ENCODE measurements around the gene NKAPD1. TPM values are rescaled to one million over a fixed set of nuclear protein-coding genes. Genes with fewer than 3 reads are reported as not detected.

Gene NKAPD1
- total and polyA plus RNA-seq, 9 of the 15 experiments (the other 6 are each of a cell fraction or from before 2014, with no cell fraction given): 14.1 to 73.5 (median 29.3) TPM

- TF ChIP-seq MGA (IDR thresholded peaks at IDR 0.05) (no peak), NCOA4 (IDR thresholded peaks at IDR 0.05; ENCODE audit: partially characterized antibody) (no peak), ATF3 (IDR thresholded peaks at IDR 0.05) (peak; percentile 30; the same call in 1 of the 2 replicates), ATF3 (CRISPR knock-in tag; conservative IDR thresholded peaks at IDR 0.05) (no peak), ESRRB (CRISPR knock-in tag; IDR thresholded peaks at IDR 0.05; ENCODE audit: borderline replicate concordance) (no peak), GATAD2B (IDR thresholded peaks at IDR 0.05; ENCODE audit: borderline replicate concordance) (no peak), YBX1 (IDR thresholded peaks at IDR 0.05) (no peak), MCM7 (IDR thresholded peaks at IDR 0.05) (no peak), ZNF644 (tag; IDR thresholded peaks at IDR 0.05; ENCODE audit: low read depth) (no peak), BCL6 (CRISPR knock-in tag; IDR thresholded peaks at IDR 0.05) (no peak), ILF3 (IDR thresholded peaks at IDR 0.05; ENCODE audit: borderline replicate concordance) (no peak), ZNF511 (CRISPR knock-in tag; IDR thresholded peaks at IDR 0.05) (no peak), MAFK (IDR thresholded peaks at IDR 0.05; ENCODE audit: low read length) (no peak), ELK1 (CRISPR knock-in tag; IDR thresholded peaks at IDR 0.05) (no peak)
Observed at GRCh38 chr11:112114460-112114859, 40.4 kb downstream of the NKAPD1 start (continued).
